Activated naive CD8-positive, alpha-beta T cell treated with anti-CD3 and anti-CD28 coated beads, Interleukin-2, amount 50 U/mL, for 16 hours (primary cell): Measurements from ENCODE around the gene ZC3H7B.
"Not testable (repeated sequence)": the region's sequence is repeated elsewhere in the genome, so short reads cannot be mapped to it uniquely, and the experiment has no call there.

Experiments used
- DNase-seq: peaks from one replicate; pipeline ENCODE4 v3.0.0-alpha.2; 2020; ENCODE audit warnings: low read depth, low spot score

ZC3H7B gene

DNA sequence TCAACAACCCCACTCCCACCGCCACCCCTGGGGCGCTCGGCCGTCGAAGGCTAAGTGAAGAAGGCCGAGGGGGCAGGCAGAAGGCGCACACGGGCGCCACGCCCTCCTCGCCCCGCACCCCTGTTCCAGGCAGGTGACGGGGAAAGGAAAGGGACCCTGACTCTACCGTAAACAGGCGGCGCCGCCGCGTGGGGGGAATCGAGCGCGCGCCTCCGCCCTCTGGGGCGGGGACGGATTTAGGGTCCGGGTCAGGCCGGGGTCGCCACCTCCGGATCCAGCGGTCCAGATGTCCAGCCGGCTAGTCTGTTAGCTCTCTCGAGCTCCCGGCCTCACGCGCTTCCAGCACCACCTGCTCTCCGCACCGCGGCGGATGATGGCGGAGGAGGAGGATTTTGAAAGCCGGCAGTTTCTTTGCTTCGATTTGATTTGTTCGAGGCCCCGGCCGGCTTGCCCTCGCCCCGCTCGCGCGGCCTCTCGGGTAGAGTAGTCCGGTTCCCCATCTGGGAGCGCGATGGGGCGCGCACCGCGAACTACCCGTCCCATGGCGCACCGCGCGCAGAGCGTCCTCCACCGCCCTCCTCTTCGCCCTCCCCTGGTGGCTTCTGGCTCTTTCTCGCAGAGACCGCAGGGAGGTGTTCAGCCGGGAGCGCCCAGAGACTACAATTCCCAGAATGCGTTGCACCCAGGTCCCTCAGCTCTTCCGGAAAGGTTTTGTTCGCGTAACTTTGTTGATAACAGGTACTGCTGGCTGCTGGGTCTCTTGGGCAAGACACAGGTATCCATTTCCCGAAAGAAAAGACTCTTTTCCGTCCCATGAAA is 15.3 kb upstream of the ZC3H7B start, which contains the start of gene RANGAP1:
RANGAP1 (minus strand) TSS at position 368 of the 819 bp plus-strand sequence. CDS start 5,143 bp downstream, outside the sequence.
- DNase-seq, result peak; percentile 96

DNA sequence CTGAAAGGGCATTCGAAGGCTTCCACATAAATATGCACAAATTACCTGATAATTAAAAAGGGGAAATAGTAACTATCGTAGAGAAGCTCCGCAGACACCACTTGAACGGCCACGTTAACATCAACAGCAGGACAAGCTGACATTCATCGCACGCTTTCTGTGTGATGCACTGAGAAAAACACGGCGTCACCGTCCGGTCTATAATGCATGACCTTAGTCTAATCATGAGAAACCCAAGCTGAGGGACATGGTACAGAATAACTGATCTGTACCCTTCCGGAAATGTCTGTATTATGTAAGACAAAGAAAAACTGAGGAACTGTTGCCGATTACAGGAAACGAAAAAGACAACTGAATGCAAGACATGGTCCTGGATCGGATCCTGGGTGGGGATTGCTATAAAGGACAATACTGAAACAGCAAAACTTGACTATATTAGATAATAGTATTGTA is 14.7 kb upstream of the ZC3H7B start:
- no peak for DNase-seq

DNA sequence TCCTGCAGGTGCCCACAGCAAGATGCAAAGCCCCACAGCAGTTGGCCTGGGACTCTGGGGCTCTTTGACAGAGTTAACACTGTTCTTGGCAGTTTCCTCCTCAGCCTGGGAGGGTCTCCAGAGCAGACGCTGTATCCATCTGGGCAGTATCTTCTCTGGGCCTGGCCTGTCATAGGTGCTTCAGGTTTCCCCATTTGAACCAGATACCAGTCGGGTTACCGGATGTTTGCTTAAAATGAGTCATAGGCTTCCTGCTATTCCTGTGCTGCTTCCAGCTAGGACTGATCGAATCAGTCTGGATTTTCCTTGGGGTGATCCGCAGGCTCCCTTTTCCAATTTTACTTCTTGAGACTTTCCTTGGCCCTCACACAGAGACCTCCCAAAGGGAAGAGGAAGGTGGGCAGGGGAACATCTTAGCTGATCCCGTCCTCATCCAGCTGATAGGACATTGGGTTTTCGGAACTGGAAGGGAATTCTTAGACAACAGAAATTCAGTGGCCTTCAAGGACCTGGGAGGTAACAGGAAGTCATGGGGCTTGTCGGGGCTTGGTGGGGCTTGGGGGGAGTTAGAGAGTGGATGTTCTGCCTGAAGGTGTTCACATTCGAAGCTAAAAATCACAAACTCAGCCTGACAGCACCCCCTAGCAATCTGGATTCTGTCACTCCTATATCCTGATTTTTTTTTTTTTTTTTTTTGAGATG is 12.9 kb upstream of the ZC3H7B start:
- DNase-seq, result no peak

DNA sequence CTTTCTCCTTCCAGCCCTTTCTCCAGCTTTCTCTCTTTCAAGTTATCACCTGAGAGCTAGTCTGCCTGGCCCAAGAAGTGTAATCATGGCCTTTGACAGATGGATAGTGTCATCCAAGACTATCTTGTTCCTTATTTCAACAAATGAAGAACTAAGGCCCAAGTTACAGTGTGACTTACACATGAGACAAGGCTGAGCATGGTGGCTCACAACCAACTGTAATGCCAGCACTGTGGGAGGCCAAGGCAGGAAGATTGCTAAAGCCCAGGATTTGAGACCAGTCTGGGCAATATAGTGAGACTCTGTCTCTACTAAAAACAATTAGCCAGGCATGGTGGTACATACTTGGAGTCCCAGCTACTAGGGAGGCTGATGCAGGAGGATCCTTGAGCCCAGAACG is 11.7 kb upstream of the ZC3H7B start:
- DNase-seq, result no peak

DNA sequence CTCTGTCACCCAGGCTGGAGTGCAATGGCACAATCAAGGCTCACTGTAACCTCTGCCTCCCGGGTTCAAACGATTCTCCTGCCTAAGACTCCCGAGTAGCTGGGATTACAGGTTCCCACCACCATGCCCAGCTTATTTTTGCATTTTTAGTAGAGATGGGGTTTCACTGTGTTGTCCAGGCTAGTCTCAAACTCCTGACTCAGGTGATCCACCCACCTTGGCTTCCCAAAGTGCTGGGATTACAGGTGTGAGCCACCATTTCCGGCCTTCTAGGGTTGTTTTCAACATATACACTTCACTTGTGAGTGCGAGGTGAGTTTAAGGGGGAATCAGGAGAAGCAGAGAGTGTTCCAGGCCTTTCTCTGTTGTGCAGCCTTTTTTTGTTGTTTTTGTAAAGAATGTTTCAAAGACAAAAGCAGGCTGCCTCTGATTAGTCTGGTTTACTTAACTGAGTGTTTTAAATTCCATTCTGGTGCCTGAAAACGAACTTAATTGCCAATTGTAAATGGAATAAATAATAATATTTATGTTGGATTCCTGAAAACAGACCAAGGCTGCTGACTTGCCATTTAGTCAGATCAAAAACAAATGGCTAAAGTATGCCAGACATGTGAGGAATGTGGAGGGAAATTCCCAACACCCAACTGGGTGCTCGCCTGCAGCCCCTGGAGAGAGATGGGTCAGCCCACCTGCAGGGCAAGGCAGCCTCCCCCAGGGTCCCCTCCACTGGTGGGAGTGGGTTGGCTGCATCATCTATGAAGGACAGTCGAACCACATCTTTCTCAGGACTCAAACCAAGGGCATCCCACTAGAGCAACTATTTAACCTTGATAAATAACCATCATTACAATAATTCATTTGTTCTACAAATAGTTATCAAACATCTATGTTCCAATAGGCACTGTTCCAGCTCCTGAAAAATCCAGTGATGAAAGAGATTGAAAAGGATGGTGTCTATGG is 10.8 kb upstream of the ZC3H7B start:
- no peak for DNase-seq

DNA sequence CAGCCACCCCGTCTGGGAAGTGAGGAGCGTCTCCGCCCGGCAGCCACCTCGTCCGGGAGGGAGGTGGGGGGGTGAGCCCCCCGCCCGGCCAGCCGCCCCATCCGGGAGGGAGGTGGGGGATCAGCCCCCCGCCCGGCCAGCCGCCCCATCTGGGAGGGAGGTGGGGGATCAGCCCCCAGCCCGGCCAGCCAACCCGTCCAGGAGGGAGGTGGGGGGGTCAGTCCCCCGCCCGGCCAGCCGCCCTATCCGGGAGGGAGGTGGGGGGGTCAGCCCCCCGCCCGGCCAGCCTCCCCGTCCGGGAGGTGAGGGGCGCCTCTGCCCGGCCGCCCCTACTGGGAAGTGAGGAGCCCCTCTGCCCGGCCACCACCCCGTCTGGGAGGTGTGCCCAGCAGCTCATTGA is 6.5 kb upstream of the ZC3H7B start:
- DNase-seq, result not testable (repeated sequence)

DNA sequence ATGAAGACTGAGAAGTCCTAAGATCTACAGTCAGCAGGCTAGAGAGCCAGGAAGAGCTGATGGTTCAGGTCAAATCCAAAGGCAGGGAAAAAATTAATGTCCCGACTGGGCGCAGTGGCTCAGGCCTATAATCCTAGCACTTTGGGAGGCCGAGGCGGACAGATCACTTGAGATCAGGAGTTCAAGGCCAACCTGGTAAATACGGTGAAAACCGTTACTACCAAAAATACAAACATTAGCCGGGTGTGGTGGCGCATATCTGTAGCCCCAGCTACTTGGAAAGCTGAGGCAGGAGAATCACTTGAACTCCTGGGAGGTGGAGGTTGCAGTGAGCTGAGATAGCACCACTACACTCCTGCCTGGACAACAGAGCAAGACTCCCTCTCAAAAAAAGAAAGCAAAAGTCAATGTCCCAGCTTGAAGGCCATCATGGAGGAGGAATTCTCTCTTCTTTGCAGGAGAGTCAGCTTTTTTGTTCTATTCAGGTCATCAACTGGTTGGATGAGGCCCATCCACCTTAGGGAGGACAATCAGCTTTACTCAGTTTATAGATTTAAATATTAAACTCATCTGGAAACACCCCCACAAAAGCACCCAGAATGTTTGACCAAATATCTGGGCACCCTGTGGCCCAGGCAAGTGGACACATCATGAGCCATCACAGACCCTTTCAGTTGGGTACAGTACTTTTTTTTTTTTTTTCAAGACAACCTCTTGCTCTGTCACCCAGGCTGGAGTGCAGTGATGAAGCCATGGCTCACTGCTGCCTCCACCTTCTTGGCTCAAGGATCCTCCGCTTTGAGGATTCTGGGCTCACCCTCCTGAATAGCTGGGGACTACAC is 4.3 kb upstream of the ZC3H7B start:
- no peak for DNase-seq

DNA sequence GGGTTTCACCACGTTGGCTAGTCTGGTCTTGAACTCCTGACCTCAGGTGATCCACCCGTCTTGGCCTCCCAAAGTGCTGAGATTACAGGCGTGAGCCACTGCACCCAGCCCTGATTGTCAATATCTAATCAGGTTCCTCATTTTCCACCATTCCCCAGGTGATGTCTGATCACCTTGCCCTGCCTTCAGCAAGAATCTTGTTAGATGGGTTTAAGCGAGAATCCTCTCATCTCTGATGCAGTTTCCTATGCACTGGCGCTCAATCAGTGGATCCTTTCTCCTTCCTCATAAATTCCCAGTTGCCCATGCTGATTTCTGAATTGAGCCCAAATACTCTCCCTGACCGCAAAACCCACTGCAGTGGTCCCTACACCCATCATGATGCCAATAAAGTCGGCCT is 664 bp upstream of the ZC3H7B start:
- DNase-seq, result no peak

DNA sequence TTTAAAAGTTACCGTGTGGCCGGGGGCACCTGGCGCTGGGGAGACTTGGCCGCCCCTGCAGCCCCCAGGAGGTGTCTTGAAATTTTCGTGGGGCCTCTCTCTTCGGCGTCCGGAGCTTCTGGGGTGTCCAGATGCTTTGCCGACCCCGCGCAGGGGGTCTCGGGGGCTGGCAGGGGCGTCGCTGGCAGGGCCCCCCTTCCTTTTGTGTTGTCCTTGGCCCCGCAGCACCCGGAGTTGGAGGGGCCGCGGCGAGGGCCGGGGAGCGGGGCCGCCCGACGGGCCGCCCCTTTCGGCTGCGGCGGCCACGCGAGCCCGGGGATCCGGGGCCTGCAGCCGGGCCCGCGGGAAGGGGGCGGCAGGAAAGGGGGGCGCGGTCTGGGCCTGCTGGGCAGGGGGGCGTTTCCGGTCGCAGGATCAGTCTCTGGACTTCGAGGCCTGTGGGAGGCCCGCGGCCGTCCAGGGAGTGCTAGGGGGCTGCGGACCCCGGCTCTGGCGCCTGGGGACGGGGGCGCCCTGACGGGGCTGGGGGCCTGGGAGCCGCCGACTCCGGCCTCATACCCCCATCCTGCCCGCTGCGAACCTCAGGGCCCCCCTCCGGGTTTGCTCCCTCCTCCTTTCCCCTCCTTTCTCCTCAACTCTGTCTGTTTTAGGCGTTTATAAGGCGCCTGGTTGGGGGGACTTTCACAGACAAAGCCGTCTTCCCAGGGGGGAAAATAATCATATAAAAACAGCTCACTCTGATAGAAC is 869 bp downstream of the ZC3H7B start:
- no peak for DNase-seq

DNA sequence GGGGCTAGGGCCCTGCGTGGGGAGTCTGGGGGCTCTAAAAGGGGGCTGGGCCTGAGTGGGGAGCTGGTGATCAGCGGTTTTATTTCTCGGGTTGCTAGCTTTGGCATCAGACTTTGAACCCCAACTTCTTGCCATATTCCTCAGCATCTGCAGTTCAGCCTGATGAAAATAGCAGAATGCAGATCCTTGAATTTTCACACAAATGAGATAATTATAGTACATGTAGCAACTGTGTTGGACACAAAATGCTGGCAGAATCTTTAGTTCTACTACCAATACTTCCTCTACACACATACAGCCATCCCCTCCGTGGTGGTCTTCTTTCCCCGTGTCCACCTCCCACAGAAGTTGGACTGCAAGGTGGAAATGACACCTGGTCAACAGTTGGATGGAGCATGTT is 1.5 kb downstream of the ZC3H7B start:
- DNase-seq, result no peak

DNA sequence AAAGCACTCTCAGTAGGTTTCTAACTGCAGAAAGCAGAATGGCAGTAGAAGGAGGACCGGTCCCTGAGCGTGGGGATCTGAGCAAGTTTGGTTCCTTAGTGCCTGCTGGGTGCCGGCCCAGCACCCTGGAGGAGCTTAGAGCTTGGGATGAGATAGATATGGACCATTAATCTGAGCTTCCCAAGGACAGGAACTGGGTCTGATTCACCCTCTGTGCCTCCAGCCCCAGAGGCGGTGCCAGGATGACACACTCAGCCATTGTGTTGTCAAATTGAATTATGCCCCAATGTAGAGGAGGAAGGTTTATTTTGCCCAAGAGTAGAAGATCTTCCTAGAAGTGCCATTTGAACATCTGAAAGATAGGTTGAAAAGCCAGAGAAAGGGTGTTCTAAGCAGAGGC is 4.3 kb downstream of the ZC3H7B start:
- no peak for DNase-seq

DNA sequence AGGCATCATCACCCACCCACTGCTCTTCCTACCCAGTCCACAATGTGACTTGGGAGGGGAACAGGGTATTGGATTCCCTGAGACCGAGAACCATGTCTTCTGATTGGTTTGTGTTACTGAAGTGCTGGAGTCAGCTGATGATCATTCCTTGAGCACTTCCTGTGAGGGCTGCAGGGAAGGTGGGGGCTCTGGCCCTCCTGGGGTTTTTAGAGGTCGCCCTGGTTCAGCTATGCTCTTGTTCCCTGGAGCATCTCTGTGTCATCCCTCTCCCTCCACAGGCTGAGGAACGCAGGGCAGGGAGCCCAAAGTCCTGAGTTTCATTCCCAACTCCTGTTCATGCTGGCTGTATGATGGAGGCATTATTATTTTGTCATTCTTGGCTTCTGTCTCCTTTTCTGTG is 6.7 kb downstream of the ZC3H7B start:
- no peak for DNase-seq

DNA sequence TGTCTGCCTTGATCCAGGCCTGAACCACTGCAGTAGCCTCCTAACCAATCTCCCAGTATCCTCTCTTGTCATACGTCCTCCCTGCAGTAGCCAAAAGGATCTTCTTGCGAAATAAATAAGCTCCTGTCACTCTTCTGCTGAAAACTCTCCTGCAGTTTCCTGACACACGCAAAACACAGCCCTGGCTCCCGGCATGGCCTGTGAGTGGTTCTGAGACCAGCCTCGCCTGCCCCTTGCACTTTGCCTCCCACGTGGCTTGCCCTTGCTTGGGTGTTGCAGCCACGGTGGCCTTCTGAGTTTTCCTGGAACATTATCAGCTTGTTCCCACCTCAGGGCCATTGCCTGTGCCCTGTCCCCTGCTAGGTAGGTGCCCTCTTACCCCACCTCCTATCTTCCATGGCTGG is 7.2 kb downstream of the ZC3H7B start:
- no peak for DNase-seq

DNA sequence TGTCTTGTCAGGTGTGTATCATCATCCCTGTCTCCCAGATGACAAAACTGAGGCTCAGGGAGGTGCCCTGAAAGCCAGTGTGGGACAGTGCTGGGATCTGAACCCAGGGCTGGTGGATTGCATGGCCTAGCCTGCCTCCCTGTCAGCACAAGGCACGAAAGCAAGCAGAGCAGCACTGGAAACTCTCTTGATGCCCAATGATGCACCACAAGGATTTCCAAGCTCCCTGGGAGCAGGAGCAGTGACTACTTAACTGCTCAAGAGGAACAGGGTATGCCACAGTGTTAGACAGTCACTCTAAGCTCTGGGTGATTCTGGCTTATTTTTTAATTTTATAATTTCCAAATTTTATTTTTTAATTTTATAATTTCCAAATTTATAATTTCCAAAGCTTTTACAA is 9.0 kb downstream of the ZC3H7B start:
- no peak for DNase-seq

DNA sequence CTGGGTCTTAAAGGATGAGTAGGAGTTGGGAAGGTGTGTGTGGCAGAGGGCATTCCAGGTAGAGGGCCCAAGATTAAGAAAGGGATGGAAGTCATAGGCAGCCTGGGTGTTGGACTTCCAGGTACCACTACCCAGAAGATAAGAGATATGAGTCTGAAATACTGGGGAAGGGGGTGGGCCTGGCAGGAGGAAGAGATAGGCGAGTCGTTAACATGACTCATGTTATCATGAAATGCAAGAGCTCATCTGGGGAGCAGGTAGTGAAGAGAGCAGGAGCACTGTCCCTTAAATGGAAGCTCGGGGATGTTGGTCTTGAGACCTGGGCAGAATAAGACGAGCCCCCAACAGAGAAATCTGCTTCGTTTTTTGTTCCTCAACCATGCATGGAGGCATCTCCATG is 10.2 kb downstream of the ZC3H7B start:
- DNase-seq, result no peak

DNA sequence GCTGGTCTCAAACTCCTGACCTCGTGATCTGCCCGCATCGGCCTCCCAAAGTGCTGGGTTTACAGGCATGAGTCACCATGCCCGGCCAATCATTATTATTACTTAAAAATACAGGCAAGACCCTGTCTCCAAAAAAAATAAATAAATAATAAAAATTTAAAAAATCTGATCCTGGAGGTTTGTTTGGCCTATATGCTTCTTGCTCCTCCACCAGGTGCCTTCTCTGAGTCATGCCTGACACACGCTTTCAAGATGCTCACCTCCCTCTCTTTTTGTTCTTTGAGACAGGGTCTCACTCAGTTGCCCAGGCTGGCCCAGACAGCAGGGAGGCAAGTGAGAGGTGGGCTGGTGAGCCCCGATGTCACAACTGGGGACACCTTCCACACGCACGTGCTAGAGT is 13.5 kb downstream of the ZC3H7B start:
- no peak for DNase-seq

DNA sequence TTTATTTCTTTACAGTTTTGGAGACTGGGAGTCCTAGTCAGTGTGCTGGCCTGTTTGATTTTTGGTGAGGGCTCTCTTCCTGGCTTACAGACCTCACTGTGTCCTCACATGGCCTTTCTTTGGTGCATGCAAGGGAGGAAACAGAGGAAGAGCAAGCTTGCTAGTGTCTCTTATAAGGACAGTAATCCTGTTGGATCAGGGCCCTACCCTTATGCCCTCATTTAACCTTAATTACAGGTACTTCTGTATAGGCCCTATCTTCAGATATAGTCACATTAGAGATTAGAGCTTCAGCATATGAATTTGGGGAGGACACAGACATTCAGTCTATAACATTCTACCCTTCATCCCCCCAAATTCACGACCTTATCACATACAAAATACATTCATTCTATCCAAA is 14.3 kb downstream of the ZC3H7B start:
- no peak for DNase-seq

DNA sequence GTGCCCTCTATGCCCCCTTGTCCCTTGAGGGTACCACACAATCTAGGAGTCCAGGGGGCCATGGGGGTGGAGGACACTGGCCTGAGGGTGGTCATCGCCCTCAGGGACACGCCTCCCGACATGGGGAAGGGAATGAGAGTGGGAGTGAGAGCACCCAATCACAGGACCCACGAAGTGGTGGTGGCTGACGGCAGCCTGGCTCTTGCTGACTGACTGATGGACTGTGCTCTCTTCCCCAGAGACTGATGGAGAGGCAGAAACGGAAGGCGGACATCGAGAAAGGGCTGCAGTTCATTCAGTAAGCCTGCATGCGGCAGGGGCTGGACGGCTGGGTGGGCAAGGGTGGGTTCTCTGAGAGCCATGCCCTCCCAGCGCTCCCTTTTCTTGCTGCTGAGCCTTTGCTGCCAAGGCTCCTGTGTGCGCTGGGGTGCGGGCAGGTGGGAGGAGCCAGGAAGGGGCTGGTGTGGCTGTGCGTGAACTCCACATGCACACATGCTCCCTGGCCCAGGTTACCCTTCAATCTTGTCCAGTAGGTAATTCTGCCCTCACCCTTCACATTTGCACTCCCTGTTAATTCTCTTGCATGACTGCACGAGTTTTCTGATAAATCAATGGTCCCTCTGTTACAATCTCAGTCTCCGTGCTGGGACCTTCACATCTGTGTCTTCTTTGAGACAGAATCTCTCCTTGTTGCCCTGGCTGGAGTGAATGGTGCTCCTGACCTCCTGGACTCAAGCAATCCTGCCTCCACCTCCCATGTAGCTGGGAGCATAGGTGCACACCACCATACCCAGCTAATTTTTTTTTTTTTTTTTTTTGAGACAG is 19.3 kb downstream of the ZC3H7B start:
- no peak for DNase-seq

DNA sequence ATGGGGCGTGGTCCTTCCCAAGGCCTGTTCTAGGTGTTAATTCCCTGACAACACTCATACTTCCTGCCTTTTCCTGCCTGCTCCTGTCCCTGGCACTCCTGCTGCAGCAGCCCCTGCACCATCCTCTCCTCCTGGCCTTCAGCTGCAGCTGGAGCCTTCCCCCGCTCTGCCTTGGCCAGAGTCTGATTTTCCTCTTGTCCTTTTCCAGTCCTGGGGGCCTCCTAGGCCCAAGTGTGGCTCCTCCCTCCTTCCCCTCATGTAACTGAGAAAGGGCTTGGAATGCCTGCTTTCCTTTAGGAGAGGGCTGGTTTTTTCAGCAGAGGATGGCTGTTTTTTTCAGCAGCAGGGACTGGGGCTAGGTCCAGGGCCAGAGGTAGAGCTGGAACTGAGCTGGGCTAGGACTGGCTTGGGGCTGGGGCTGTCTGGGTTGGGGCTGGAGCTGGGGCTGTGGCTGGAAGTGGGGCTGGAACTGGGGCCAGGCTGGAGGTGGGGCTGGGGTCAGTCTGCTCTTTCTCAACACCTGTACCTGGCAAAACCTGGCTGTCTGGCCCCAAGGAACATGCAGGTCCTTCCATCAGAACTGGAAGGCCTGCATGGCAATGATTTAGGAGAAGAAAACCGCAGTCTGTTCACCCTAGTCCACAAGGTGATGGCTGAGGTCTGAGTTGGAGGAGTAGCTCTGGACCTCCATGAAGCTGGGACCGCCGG is 23.6 kb downstream of the ZC3H7B start:
- no peak for DNase-seq
